ENCODE measurements around the gene PRDM13. TPM values are rescaled to one million over a fixed set of nuclear protein-coding genes. Genes with fewer than 3 reads are reported as not detected.

The PRDM13 gene
- total RNA-seq, 1 donor from 2014 or later, result not detected

DNA sequence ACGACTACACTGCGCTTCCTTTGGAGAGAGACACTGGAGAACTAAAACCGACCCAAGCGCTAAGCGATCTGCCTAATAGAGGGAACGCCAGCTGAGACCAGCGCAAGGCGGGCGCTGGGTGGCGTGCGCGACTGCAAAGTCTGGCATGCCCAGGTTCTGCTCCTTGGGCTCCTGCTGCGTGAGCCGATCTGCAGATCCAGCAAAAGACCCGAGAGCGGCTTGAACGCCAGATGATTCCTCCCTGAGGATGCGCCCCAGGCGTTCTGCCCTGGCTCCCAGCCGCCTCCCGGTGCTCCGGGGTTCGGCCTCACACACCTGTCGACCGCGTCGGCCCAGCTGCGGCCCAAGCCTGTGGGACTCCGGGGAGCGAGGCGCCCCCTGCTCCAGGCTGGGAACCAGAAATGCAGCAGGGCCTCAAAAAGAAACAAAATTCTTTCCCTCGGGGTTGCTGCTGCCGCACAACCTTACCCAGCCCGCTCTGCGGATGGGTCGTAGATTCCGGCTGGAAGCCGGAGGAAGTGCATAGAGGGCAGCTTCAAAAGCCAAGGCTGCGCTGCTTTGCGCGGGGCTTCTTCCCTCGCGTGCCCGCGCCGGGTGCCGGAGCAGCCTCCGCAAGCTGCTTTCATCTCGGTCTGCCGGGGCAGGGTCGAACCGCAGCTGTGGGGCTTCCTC lies 17.9 kb upstream of the PRDM13 start:
- peak; percentile 91 for DNase-seq (ENCODE audit: low spot score)
- Mint-ChIP-seq H3K27ac (no peak overlapping the region), H3K36me3 (no peaks in the 10 kb centered on the region), H3K27me3 (ENCODE audit: insufficient read depth, low read depth) (peaks cover 78% of the 10 kb centered on the region), H3K4me3 (peak overlapping the region; percentile 83), H3K9me3 (no peaks in the 10 kb centered on the region), H3K4me1 (peaks cover 16% of the 10 kb centered on the region)
- Histone ChIP-seq H3F3A (ENCODE audit: low read depth) (peaks cover 13% of the 10 kb centered on the region), H3K9ac (no peak overlapping the region), H3K4me2 (peak overlapping the region; percentile 91), H3K4me3 (peak overlapping the region; percentile 54), H4K20me1 (ENCODE audit: low read depth) (peaks cover 54% of the 10 kb centered on the region), H3K79me2 (ENCODE audit: low read depth) (no peaks in the 10 kb centered on the region), H3K27me3 (peaks cover 94% of the 10 kb centered on the region), H3K4me1 (peaks cover 3% of the 10 kb centered on the region), H3K36me3 (no peaks in the 10 kb centered on the region), H3K9me3 (ENCODE audit: low read depth) (no peaks in the 10 kb centered on the region), H3K27ac (no peak overlapping the region), H2AFZ (replicated peaks) (peak overlapping the region; percentile 86)
- peak; percentile 70 for TF ChIP-seq EZH2 (IDR thresholded peaks at IDR 0.05)
- peak; percentile 80 for TF ChIP-seq EZH2phosphoT487 (IDR thresholded peaks at IDR 0.05)
- TF ChIP-seq, protein P1, sequence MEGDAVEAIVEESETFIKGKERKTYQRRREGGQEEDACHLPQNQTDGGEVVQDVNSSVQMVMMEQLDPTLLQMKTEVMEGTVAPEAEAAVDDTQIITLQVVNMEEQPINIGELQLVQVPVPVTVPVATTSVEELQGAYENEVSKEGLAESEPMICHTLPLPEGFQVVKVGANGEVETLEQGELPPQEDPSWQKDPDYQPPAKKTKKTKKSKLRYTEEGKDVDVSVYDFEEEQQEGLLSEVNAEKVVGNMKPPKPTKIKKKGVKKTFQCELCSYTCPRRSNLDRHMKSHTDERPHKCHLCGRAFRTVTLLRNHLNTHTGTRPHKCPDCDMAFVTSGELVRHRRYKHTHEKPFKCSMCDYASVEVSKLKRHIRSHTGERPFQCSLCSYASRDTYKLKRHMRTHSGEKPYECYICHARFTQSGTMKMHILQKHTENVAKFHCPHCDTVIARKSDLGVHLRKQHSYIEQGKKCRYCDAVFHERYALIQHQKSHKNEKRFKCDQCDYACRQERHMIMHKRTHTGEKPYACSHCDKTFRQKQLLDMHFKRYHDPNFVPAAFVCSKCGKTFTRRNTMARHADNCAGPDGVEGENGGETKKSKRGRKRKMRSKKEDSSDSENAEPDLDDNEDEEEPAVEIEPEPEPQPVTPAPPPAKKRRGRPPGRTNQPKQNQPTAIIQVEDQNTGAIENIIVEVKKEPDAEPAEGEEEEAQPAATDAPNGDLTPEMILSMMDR (IDR thresholded peaks at IDR 0.05), result peak; percentile 62

DNA sequence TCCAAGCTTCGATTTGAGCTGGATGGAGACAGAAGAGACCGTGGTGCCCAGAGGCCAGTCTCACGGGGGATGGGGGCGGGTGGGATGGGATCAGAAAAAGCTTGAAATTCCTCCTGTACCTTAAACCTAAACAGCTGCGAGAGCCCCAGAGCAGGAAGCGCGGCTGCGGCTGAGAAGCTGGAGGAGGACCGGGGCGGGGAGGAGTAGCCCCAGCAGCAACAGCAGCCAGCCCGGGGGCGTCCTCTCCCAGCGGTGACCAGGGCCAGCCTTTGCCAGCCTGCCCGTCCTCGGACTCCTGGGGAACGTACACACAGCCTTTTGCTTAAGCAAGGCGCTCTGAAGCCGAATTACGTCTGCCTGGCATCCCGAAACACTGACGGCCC lies 17.4 kb upstream of the PRDM13 start:
- H3K9me3 Mint-ChIP-seq, result no peaks in the 10 kb centered on the region
- peaks cover 3% of the 10 kb centered on the region for H3K4me1 ChIP-seq
- peak overlapping the region; percentile 91 for H3K4me2 ChIP-seq
- no peaks in the 10 kb centered on the region for H3K36me3 Mint-ChIP-seq
- H3K4me3 Mint-ChIP-seq, result peak overlapping the region; percentile 83
- peaks cover 94% of the 10 kb centered on the region for H3K27me3 ChIP-seq
- TF ChIP-seq, protein P1 (IDR thresholded peaks at IDR 0.05), result no peak
- no peak for TF ChIP-seq EZH2phosphoT487 (IDR thresholded peaks at IDR 0.05)
- no peak for TF ChIP-seq EZH2 (IDR thresholded peaks at IDR 0.05)
- H3K27ac Mint-ChIP-seq, result no peak overlapping the region
- peaks cover 13% of the 10 kb centered on the region for H3F3A ChIP-seq (ENCODE audit: low read depth)
- H3K27ac ChIP-seq, result no peak overlapping the region
- H3K9me3 ChIP-seq (ENCODE audit: low read depth), result no peaks in the 10 kb centered on the region
- H3K27me3 Mint-ChIP-seq (ENCODE audit: insufficient read depth, low read depth), result peaks cover 79% of the 10 kb centered on the region
- peak overlapping the region; percentile 86 for H2AFZ ChIP-seq (replicated peaks)
- no peak overlapping the region for H3K9ac ChIP-seq
- H4K20me1 ChIP-seq (ENCODE audit: low read depth), result peaks cover 54% of the 10 kb centered on the region
- peak overlapping the region; percentile 54 for H3K4me3 ChIP-seq
- peaks cover 16% of the 10 kb centered on the region for H3K4me1 Mint-ChIP-seq
- no peaks in the 10 kb centered on the region for H3K36me3 ChIP-seq
- peak; percentile 64 for DNase-seq (ENCODE audit: low spot score)
- H3K79me2 ChIP-seq (ENCODE audit: low read depth), result no peaks in the 10 kb centered on the region

DNA sequence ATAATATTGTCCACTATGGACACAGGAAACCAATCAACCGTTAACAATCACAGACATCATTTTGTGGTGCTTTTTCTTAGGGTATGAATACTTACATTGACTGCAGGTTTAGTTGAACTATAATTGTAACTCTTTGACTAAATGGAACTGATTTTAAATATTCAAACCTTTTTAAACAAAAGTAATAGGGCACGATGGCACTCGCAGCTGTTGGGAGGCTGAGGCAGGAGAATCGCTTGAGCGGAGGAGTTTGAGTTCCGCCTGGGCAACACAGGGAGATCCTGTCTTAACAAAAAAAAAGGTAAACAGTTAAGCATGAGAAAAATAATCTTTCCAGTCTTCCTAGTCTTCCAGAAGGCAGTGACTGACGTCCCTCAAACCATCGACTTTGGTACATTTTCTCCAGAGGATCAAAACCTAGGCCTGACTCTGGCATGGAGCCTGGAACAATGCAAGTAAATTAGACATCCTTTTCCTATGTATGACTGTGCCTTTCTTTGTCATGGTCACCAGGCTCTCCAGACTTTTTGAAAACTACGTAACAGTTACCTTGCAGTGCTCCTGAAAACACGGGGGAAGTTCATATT lies 16.6 kb upstream of the PRDM13 start:
- Histone ChIP-seq H4K20me1 (ENCODE audit: low read depth) (peaks cover 54% of the 10 kb centered on the region), H3K27ac (no peak overlapping the region), H3K79me2 (ENCODE audit: low read depth) (no peaks in the 10 kb centered on the region), H3K4me2 (peak overlapping the region; percentile 91), H3F3A (ENCODE audit: low read depth) (peaks cover 13% of the 10 kb centered on the region), H3K4me3 (no peak overlapping the region), H3K9ac (no peak overlapping the region), H3K27me3 (peaks cover 94% of the 10 kb centered on the region), H3K9me3 (ENCODE audit: low read depth) (no peaks in the 10 kb centered on the region), H3K4me1 (peaks cover 3% of the 10 kb centered on the region), H2AFZ (replicated peaks) (no peak overlapping the region), H3K36me3 (no peaks in the 10 kb centered on the region)
- no peak overlapping the region for H3K27ac Mint-ChIP-seq
- TF ChIP-seq, protein P1 (IDR thresholded peaks at IDR 0.05), result no peak
- peak; percentile 52 for TF ChIP-seq EZH2 (IDR thresholded peaks at IDR 0.05)
- TF ChIP-seq EZH2phosphoT487 (IDR thresholded peaks at IDR 0.05), result no peak
- DNase-seq (ENCODE audit: low spot score), result no peak
- no peaks in the 10 kb centered on the region for H3K9me3 Mint-ChIP-seq
- H3K36me3 Mint-ChIP-seq, result no peaks in the 10 kb centered on the region
- peak overlapping the region; percentile 74 for H3K4me3 Mint-ChIP-seq
- H3K27me3 Mint-ChIP-seq (ENCODE audit: insufficient read depth, low read depth), result peaks cover 78% of the 10 kb centered on the region
- peaks cover 16% of the 10 kb centered on the region for H3K4me1 Mint-ChIP-seq
